ENCODE results near the gene KIN.
"Not testable (repeated sequence)": the region's sequence is repeated elsewhere in the genome, so short reads cannot be mapped to it uniquely, and the experiment has no call there.

Gene KIN

DNA sequence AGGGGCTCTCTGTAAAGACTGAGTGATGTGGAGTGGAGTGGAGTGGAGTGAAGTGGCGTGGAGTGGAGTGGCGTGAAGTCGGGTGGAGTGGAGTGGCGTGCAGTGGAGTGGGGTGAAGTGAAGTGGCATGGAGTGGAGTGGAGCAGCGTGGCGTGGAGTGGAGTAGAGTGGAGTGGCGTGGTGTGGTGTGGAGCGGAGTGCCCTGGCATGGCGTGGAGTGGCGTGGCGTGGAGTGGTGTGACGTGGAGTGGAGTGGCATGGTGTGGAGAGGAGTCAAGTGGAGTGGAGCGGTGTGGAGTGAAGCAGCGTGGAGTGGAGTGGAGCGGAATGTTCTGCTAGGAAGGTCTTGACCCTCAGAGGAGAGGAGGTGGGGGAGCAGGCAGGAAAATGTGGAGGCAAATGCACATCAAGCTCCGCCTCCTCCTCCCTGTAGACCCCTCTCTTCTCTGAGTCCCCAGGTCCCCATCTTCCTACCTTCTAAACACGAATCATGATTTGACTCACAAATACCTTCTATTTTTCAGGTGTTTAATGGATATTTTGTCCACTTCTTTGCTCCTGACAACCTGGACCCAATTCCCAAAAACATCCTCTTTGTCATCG lies 64.8 kb downstream of the KIN start:
- no peak for DNase-seq

DNA sequence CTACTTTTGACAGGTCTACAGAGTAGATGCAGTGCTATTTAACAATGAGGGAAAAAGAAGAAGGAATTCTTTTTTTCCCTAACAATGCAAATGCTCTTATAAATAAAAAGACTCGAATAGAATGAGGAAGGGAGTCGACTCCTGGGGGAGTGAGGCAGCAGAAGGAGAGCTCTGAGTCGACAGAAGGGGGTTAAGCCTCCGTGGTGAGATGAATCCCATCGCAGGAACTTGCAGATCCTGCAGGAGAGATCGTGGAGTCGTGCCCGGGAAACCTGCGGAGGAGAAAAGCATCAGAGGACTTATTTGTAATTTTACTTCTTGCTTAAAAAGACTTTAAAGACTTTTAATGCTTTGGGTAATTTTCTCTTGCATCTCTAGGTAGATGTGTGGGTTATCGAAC lies 67.3 kb downstream of the KIN start:
- DNase-seq: no peak

DNA sequence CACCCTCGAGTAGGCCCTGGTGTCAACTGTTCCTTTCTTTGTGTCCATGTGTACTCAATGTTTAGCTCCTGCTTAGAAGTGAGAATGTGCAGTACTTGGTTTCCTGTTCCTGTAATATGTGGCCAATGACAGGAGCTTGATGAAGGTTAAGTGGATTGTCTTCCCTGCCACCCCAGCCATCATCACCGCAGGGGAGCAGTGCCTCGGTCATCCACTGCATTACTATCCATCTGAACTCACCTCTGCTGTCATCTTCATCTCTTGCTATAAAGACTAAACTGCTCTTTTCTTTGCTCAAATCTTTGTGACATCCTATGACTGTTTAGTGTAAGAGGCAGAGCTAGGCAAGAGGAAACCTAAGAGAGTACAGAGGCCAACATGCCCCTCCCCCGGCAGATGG lies 69.1 kb downstream of the KIN start:
- DNase-seq: no peak

DNA sequence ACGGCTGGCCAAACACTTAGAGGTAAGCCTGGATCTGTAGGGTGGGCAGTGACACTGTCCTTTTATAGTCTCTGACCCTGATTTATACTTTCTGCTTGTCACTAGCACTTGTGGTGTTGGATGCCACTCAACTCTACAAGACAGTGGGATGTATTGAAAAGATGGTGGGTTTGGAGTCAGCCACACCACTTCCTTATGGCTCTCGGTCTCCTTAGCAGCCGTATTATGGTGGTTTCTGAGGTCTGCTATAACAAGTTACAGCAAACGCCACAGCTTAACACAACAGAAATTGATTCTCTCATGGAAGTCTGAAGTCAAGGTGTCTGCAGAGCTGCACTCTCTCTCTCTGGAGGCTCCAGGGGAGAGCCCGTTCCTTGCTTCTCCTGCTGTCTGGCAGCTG lies 70.0 kb downstream of the KIN start:
- DNase-seq: no peak

DNA sequence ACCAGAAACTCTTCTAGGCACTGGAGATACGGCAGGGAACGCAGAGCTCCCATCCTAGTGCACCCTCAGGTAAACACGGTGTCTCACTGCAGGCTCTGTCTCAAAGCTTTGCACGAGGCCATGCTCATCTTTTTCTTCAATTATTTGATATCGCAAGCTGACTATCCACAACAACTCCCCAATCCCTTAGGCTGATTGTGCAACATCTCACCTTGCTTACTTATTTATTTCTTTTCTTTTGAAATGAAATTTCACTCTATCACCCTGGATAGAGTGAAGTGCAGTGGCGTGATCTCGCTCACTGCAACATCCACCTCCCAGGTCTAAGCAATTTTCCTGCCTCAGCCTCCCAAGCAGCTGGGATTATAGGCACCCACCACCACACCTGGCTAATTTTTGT lies 72.3 kb downstream of the KIN start:
- no peak for DNase-seq

DNA sequence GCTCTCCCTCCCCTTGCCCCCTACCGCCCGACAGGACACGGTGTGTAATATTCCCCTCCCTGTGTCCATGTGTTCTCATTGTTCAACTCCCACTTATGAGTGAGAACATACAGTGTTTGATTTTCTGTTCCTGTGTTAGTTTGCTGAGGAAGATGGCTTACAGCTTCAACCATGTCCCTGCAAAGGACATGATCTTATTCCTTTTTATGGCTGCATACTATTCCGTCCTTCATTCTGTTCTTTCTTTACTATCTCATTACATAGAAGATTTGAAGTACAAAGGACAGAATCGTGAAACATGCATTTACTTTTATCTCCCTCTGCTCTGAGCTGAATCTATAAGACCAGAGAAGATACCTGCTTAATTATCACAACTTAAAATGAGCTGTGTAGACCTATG lies 76.7 kb downstream of the KIN start:
- DNase-seq: not testable (repeated sequence)

DNA sequence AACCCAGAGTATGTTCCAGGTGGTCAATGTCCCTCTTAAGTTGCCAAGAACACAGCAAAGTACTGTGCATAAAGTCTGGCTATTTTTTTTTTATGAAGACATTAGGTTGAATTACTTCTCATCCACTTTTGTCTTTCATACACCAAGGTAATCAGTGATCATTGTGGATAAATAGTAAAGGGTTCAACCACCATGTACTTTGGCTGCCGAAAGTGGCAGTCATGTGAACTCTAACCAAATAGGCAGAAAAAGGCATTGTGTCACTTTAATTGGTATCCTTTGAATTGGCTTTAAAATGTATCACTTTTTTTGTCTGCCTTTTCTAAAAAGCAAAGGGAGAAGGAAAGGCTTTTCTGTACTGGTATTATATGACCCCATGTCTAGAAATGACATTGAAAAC lies 77.3 kb downstream of the KIN start:
- DNase-seq: no peak

DNA sequence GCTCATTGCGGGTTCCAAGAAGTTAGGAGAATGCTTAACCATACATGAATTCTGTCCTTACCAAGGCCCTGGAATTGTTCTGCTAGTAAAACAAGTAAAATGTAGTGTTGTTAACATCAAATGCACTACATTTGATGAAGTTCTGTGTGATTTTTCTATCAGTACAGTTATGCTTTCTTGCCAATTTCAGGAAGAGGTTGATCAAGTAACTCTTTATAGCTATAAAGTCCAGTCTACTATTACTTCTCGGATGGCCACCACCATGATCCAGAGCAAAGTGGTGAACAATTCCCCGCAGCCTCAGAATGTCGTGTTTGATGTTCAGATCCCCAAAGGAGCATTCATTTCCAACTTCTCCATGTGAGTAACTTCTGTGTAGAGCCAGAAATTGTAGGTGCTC lies 79.0 kb downstream of the KIN start:
- no peak for DNase-seq

DNA sequence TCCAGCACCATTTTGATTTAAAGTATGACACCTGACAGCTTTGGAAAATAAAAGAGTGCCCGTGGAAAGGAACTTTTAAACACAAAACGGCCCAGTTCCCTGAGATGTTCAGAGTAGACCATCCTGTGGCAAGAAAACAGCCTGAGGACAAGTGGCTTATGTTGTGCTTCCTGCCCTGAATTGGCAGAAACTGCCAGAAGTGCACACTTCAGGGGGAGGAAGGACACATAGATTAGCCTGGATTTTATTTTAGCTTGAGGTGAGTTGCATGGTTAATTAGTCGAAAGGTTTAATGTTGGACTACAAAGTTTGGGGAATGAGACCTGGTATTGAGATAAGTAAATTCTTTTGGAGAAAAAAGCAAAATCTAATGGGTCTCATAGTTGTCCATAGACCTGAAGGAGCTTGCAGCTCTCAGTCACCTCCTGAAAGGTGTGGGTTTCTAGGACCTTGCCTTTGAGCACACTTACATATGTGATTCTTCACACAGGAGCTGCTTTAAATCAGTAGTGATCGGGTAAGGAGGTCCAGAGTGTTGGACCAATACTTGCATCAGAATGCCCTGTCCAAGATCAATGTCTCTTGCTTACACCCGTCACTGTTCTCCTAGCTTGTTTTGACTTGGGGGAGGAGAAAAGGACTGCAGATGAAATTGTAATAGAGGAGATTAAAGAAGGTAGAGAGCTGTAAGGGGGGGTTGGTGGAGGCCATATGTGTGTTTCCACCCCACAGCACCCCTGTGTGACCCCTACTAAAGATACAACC lies 79.8 kb downstream of the KIN start:
- no peak for DNase-seq

DNA sequence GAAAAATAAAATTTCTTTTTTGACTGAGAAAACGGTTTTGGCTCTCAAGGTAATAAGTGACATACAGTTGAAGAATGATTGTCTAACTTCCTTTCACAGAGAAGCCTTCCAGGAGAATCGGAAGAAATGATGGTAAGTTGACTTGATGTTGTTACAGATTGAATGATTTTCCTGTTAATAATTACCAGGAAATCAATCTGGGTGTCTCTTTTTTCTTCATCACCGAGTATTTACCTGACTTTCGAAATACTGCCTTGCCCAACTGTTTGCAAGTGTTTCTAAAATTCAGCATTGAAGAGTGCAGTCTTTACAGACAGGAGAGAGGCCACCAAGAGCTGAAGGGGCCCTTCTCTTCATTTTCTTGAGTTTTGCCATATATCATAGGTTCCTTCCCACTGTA lies 80.7 kb downstream of the KIN start:
- DNase-seq: no peak

DNA sequence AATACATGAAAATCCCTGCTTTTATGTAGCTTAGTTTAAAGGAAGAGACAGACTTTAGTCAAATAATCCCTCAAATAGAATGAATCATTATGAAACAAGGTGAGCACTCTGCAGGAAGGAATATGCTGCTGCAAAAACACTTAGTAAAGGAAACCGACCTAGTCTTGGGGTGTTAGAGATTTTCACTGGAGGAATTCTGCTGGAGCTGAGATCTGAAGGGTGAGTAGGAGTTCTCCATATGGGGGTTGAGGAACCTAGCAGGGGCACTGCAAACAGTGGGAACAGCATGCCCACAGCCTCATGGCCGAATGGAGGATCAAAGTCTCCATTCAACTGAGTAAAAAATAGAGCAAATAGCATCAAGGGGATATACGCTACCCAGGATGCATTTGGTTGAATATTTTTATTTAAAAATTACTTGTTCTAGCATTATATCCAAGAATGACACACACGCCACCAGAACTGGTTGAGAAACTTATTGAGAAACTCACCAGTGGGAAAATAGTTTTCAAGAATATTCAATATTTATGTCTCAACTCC lies 81.2 kb downstream of the KIN start:
- DNase-seq: no peak

DNA sequence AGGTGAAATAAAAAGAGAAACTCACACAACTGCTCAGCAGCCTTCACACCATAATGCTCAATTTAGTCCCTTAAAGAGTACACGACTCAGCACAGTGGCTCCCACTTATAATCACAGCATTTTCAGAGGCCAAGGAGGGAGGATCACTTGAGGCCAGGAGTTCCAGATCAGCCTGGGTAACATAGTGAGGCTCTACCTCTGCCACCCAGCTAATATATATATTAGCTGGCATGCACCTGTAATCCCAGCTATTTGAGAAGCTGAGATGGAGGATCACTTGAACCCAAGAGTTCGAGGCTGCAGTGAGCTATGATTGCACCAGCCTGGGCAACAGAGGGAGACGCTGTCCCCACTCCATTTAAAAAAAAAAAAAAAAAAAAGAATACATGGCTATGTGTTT lies 82.5 kb downstream of the KIN start:
- no peak for DNase-seq

DNA sequence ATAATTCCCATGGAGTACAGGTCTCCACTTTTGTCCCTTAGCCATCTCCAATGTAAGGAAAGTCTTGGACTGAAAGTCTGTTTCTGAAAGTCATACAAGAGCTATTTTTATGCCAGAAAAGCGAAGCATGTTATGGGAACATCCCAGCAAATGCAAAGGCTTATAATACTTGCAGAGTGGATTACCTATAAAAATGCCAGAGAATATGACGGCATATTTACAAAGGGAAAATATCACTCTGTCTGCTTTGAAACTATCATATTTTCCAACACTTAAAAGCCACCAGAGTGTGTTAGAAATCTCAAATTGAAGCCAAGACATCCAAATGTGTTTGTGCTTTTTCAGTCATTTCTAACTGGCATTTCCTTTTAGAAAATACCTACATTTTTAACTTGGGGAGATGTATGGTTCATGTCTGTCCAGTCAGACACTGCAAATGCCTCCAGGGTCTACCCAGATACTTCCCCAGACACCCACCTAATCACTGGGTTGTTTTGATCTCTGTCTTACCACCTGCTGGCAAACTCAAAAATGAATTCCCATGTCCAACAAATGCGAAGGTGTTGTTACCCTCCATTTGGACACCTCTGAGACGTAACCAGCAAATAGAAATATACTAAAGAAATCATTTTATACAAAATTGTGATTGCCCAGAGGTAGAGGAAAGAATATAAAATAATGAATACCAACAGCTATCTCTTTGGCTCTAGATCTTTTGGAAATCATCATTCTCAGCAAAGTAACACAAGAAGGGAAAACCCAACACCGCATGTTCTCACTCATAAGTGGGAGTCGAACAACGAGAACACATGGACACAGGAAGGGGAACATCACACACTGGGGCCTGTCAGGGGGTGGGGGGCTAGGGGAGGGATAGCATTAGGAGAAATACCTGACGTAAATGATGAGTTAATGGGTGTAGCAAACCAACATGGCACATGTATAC lies 83.4 kb downstream of the KIN start:
- DNase-seq: no peak

DNA sequence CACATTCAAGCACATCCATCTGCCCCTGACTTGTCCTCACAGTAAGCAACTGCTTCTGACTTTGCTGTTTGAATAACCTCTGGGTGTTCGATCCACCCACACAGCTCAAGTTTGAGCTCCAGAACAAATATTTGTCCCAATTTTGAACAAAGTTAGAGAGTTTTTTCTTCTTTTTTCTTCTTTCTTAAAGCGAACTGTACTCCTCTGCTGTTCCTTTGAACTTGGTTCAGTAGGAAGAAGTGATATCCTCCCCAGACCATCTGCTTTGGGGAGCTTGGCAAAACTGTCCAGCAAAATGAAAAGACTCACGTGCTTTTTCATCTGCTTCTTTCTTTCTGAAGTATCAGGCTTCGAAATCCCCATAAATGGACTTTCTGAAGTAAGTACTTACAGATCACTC lies 84.7 kb downstream of the KIN start, which contains the start of gene ITIH2:
TSS of gene ITIH2 (plus strand) at position 177 of the 400 bp plus-strand sequence. CDS start at position 296, 119 bp downstream.
- DNase-seq: no peak

DNA sequence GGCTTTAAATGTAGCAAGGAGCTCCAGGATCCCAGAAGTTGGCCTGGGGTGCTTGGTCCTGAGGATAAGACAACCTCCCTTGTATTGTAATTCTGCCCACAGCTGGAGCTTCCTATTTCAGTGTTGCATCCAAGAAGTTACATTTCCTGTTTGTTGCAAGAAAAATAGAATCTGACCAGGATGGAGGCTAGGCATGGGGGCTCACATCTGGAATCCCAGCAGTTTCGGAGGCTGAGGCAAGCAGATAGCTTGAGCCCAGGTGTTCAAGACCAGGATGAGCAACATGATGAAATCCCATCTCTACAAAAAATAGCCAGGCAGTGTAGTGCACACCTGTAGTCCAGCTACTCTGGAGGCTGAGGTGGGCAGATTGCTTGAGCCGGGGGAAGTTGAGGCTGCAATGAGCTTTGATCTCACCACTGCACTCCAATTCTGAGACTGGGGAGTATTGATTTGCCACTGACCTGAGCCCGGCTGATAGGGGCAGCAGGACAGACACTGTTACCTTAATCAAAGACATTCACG lies 85.4 kb downstream of the KIN start:
- DNase-seq: no peak

DNA sequence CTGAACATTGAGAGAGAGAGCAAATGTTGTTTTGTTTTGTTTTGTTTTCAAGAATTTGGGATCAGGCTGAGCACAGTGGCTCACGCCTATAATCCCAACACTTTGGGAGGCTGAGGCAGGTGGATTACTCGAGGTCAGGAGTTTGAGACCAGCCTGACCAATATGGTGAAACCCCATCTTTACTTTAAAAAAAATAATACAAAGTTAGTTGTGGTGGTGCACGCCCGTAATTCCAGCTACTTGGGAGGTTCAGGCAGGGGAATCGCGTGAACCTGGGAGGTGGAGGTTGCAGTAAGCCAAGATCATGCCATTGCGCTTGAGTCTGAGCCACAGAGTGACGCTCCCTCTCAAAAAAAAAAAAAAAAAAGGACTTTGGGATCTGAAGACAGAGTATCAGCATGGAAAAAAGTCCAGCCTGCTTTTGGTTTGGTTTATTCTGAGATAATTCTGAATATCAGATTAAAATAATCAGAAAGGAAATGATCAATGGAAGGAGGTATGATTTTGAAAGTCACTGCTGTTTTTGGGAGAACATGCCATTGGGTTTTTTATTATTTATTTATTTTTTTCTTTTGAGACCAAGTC lies 86.5 kb downstream of the KIN start:
- DNase-seq: no peak
